Trophoblast cell (in vitro differentiated cells and primary cell): Measurements from ENCODE around the gene BNC2.

Experiments used
- DNase-seq, 2 donors: peaks; one replicate each; pipeline ENCODE4 v3.0.0-alpha.2; 2016
- H2AFZ ChIP-seq: 2 replicates; pipeline ENCODE4 v1.6.1; 2013; ENCODE audit warnings: low read length, moderate library complexity, mild to moderate bottlenecking; ENCODE audit not compliant: insufficient read depth, poor library complexity
- H2AK5ac ChIP-seq: 2 replicates; pipeline ENCODE4 v1.6.1; 2013; ENCODE audit warnings: mild to moderate bottlenecking, low read length
- H2BK120ac ChIP-seq: 2 replicates; pipeline ENCODE4 v1.6.1; 2013; ENCODE audit warnings: low read length, mild to moderate bottlenecking, moderate library complexity; ENCODE audit not compliant: insufficient read depth, poor library complexity
- H2BK12ac ChIP-seq: 2 replicates; pipeline ENCODE4 v1.6.1; 2013; ENCODE audit warnings: mild to moderate bottlenecking, low read length, moderate library complexity
- H2BK5ac ChIP-seq: 2 replicates; pipeline ENCODE4 v1.6.1; 2013; ENCODE audit warnings: low read length, low read depth, moderate library complexity, mild to moderate bottlenecking; ENCODE audit not compliant: poor library complexity
- H3K14ac ChIP-seq: 2 replicates; pipeline ENCODE4 v1.6.1; 2013; ENCODE audit warnings: mild to moderate bottlenecking, low read length
- H3K18ac ChIP-seq: 2 replicates; pipeline ENCODE4 v1.6.1; 2013; ENCODE audit warnings: mild to moderate bottlenecking, low read length
- H3K23ac ChIP-seq: 2 replicates; pipeline ENCODE4 v1.6.1; 2013; ENCODE audit warnings: low read length
- H3K27ac ChIP-seq: 2 replicates; pipeline ENCODE4 v1.5.1; 2013; ENCODE audit warnings: low read depth, mild to moderate bottlenecking, inconsistent platforms, low read length, moderate library complexity
- H3K27me3 ChIP-seq: 2 replicates; pipeline ENCODE4 v1.6.1; 2013; ENCODE audit warnings: inconsistent platforms, mild to moderate bottlenecking, low read length, moderate library complexity; ENCODE audit not compliant: insufficient read depth
- H3K36me3 ChIP-seq, 2 experiments: 1 replicate in 1 of 2; 2 replicates in 1 of 2; pipeline ENCODE4 v1.6.1; 2013; ENCODE audit warnings: low read length in 2 of 2, mild to moderate bottlenecking in 2 of 2, moderate library complexity in 1 of 2; ENCODE audit not compliant: insufficient read depth in 2 of 2, control insufficient read depth in 1 of 2
- H3K4ac ChIP-seq: 2 replicates; pipeline ENCODE4 v1.6.1; 2013; ENCODE audit warnings: low read depth, mild to moderate bottlenecking, low read length, moderate library complexity
- H3K4me1 ChIP-seq, 2 experiments: 1 replicate in 1 of 2; 2 replicates in 1 of 2; pipeline ENCODE4 v1.6.1; 2013; ENCODE audit warnings: low read length in 2 of 2, mild to moderate bottlenecking in 2 of 2, moderate library complexity in 1 of 2; ENCODE audit not compliant: insufficient read depth in 2 of 2, control insufficient read depth in 1 of 2
- H3K4me2 ChIP-seq: 2 replicates; pipeline ENCODE4 v1.6.1; 2013; ENCODE audit warnings: inconsistent platforms, mild to moderate bottlenecking, low read length, moderate library complexity
- H3K4me3 ChIP-seq: 2 replicates; pipeline ENCODE4 v1.5.1; 2013; ENCODE audit warnings: mild to moderate bottlenecking, low read depth, low read length, inconsistent platforms
- H3K79me1 ChIP-seq: one replicate; pipeline ENCODE4 v1.6.1; 2013; ENCODE audit warnings: low read length
- H3K79me2 ChIP-seq: 2 replicates; pipeline ENCODE4 v1.6.1; 2013; ENCODE audit warnings: low read length, mild to moderate bottlenecking; ENCODE audit not compliant: control insufficient read depth, insufficient read depth, poor library complexity
- H3K9ac ChIP-seq: 2 replicates; pipeline ENCODE4 v1.6.1; 2013; ENCODE audit warnings: mild to moderate bottlenecking, low read length
- H3K9me3 ChIP-seq: 2 replicates; pipeline ENCODE4 v1.6.1; 2013; ENCODE audit warnings: low read depth, mild to moderate bottlenecking, control low read depth, inconsistent platforms, low read length; ENCODE audit not compliant: insufficient read depth
- H4K12ac ChIP-seq: 2 replicates; pipeline ENCODE4 v1.6.1; 2013; ENCODE audit warnings: low read depth, mild to moderate bottlenecking, low read length, moderate library complexity
- H4K8ac ChIP-seq: 2 replicates; pipeline ENCODE4 v1.6.1; 2013; ENCODE audit warnings: low read depth, mild to moderate bottlenecking, low read length, moderate library complexity
- H4K91ac ChIP-seq: one replicate; pipeline ENCODE4 v1.6.1; 2013; ENCODE audit warnings: low read depth, mild to moderate bottlenecking, low read length, moderate library complexity
- WGBS: extraction: QIAGEN DNeasy Blood & Tissue Kit; methylation state at CpG from one replicate; pipeline ENCODE4 v1.1.7; 2013; ENCODE audit warnings: missing lambda C conversion rate; ENCODE audit not compliant: insufficient read length, insufficient coverage; ENCODE audit errors: extremely low coverage; 5-methylcytosine and 5-hydroxymethylcytosine counted together

The BNC2 gene

GRCh38 chr9:16414451-16414850, 456.0 kb downstream of the BNC2 start:
- no peaks in the 10 kb centered on the region for H3K79me2 ChIP-seq
- H3K14ac ChIP-seq, result no peak overlapping the region
- no peak overlapping the region for H4K12ac ChIP-seq
- H3K27me3 ChIP-seq, result no peaks in the 10 kb centered on the region
- H2BK5ac ChIP-seq, result no peak overlapping the region
- H3K4me3 ChIP-seq, result no peak overlapping the region
- no peak overlapping the region for H3K18ac ChIP-seq
- no peak overlapping the region for H3K27ac ChIP-seq
- H2BK120ac ChIP-seq, result no peak overlapping the region
- no peak overlapping the region for H3K23ac ChIP-seq
- H3K4me1 ChIP-seq, result peaks cover 4 to 5% of the 10 kb centered on the region in 2 experiments
- peaks cover 7% of the 10 kb centered on the region for H3K79me1 ChIP-seq
- peaks cover 2 to 6% of the 10 kb centered on the region in 2 experiments for H3K36me3 ChIP-seq
- H4K91ac ChIP-seq, result no peak overlapping the region
- WGBS, result 100% methylated on average over 1 of the region's 3 CpGs
- no peak overlapping the region for H4K8ac ChIP-seq
- no peak overlapping the region for H3K9ac ChIP-seq
- H3K4ac ChIP-seq, result no peak overlapping the region
- no peak overlapping the region for H3K4me2 ChIP-seq
- no peak overlapping the region for H2BK12ac ChIP-seq
- peaks cover 2% of the 10 kb centered on the region for H3K9me3 ChIP-seq
- DNase-seq, result no peak
- H2AFZ ChIP-seq, result no peak overlapping the region
- H2AK5ac ChIP-seq, result no peak overlapping the region

DNA sequence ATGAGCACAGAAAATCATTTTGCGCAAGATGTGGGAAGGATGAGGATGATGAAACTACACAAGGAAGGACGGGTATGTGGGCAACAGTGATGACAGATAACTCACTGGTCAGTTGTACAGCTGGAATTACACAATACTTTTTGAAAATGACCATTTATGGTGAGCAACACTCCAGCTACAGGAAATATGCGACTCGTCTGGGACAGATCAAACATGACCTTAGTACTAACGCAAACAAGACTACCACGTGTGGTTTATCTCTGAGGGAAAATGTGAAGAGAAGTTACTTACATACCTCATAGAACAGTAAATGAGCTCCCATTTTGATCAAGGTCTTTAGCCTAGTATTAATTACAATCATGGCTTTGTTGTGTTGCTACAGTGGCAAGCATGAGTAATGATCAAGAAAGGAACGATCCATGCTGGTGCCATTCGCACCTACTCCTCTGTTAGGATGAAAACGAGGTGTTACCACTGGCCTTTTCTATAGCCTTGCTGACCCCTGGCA, 456.9 kb downstream of the BNC2 start:
- Histone ChIP-seq H3K4me1 (peaks cover 4 to 5% of the 10 kb centered on the region in 2 experiments), H3K79me1 (peaks cover 7% of the 10 kb centered on the region), H3K9me3 (no peaks in the 10 kb centered on the region), H2AFZ (no peak overlapping the region), H3K4me2 (no peak overlapping the region), H3K36me3 (no peaks in the 10 kb centered on the region), H3K18ac (no peak overlapping the region), H2AK5ac (no peak overlapping the region), H3K79me2 (no peaks in the 10 kb centered on the region), H3K23ac (no peak overlapping the region), H2BK5ac (peak overlapping the region; percentile 23), H4K12ac (no peak overlapping the region), H3K9ac (no peak overlapping the region), H3K27me3 (no peaks in the 10 kb centered on the region), H3K14ac (no peak overlapping the region), H3K27ac (peak overlapping the region; percentile 71), H3K4ac (no peak overlapping the region), H4K91ac (peak overlapping the region; percentile 45), H2BK12ac (peak overlapping the region; percentile 83), H3K4me3 (no peak overlapping the region), H2BK120ac (peak overlapping the region; percentile 15), H4K8ac (no peak overlapping the region)
- WGBS, result no CpG with 5 or more reads among the region's 9 CpGs
- DNase-seq, result peak; percentile 83 to 95

DNA sequence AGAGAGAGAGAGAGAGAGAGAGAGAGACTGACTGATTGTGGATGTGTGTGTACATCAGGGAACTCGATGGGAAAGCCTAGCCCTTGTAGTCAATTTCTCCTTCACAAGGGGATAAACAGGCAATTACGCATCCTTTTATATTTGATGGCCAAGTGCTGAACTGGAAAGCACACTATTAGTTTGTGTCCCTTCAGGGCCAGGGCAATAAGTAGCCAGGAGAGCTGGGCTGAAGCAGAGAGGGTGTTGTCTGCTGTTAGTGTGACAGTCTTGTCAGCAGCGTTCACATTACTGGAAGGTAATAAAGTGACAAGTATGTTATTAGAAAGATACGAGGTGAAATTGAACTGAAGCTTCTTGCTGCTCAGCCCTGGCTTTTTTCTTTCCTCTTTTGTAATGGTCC, 457.7 kb downstream of the BNC2 start:
- no peaks in the 10 kb centered on the region for H3K27me3 ChIP-seq
- H3K14ac ChIP-seq, result no peak overlapping the region
- H2BK5ac ChIP-seq, result peak overlapping the region; percentile 33
- H2AFZ ChIP-seq, result no peak overlapping the region
- H3K18ac ChIP-seq, result no peak overlapping the region
- no peak overlapping the region for H3K27ac ChIP-seq
- H3K4me1 ChIP-seq, result peaks cover 4 to 5% of the 10 kb centered on the region in 2 experiments
- peak overlapping the region; percentile 64 for H2BK120ac ChIP-seq
- peak overlapping the region; percentile 96 for H2BK12ac ChIP-seq
- H3K79me2 ChIP-seq, result no peaks in the 10 kb centered on the region
- peaks cover 9% of the 10 kb centered on the region for H3K79me1 ChIP-seq
- H4K8ac ChIP-seq, result no peak overlapping the region
- WGBS, result no CpG with 5 or more reads among the region's 4 CpGs
- no peak overlapping the region for H3K23ac ChIP-seq
- H3K4ac ChIP-seq, result no peak overlapping the region
- H3K9me3 ChIP-seq, result no peaks in the 10 kb centered on the region
- H4K91ac ChIP-seq, result no peak overlapping the region
- H2AK5ac ChIP-seq, result no peak overlapping the region
- H4K12ac ChIP-seq, result no peak overlapping the region
- no peak for DNase-seq
- no peak overlapping the region for H3K9ac ChIP-seq
- no peak overlapping the region for H3K4me2 ChIP-seq
- H3K36me3 ChIP-seq, result no peaks in the 10 kb centered on the region
- H3K4me3 ChIP-seq, result no peak overlapping the region

DNA sequence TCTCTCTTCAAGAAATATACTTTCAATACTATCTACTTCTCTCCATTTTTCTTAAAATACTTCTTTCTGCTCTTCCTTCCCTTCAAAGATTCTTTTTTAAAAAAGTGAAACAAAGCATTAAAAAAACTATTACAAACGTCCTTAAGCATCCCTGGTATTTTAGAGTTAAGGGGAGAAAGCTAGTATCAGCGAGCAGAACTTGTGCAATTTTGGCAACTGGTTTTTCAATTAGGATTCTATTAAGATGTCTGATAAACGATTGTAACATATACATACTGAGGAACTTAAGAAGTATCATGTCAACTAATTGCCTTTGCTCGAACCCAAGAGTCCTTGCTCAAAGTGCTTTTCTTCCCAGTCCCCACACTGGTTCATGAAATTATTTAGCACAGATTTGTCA, 459.2 kb downstream of the BNC2 start:
- H3K4me1 ChIP-seq, result peaks cover 4 to 7% of the 10 kb centered on the region in 2 experiments
- no peaks in the 10 kb centered on the region for H3K79me2 ChIP-seq
- H2BK120ac ChIP-seq, result no peak overlapping the region
- no peaks in the 10 kb centered on the region for H3K27me3 ChIP-seq
- no peak overlapping the region for H4K8ac ChIP-seq
- H3K14ac ChIP-seq, result no peak overlapping the region
- H3K4me3 ChIP-seq, result no peak overlapping the region
- H4K91ac ChIP-seq, result no peak overlapping the region
- no peak overlapping the region for H3K4ac ChIP-seq
- H3K18ac ChIP-seq, result no peak overlapping the region
- H2AK5ac ChIP-seq, result no peak overlapping the region
- no peaks in the 10 kb centered on the region for H3K9me3 ChIP-seq
- H2BK5ac ChIP-seq, result no peak overlapping the region
- no peak overlapping the region for H2AFZ ChIP-seq
- H4K12ac ChIP-seq, result no peak overlapping the region
- no peak overlapping the region for H3K23ac ChIP-seq
- peaks cover 9% of the 10 kb centered on the region for H3K79me1 ChIP-seq
- H3K9ac ChIP-seq, result no peak overlapping the region
- no peak overlapping the region for H3K27ac ChIP-seq
- no peak overlapping the region for H2BK12ac ChIP-seq
- no peaks in the 10 kb centered on the region for H3K36me3 ChIP-seq
- DNase-seq, result peak in 1 of 2 donors; percentile 48
- no peak overlapping the region for H3K4me2 ChIP-seq
- WGBS, result no CpG with 5 or more reads among the region's 4 CpGs
